Activated naive CD4-positive, alpha-beta T cell treated with Interleukin-2 at 50 U/mL for 16 hours (primary cell): ENCODE results near the gene TPRKB.
A peak's percentile ranks its signal among the peaks of the same experiment; 100 is the strongest.
"Not testable (repeated sequence)": the region's sequence is repeated elsewhere in the genome, so short reads cannot be mapped to it uniquely, and the experiment has no call there.

Experiments used
- DNase-seq: peaks from one replicate; pipeline ENCODE4 v3.0.0-alpha.2; 2020

TPRKB gene

DNA sequence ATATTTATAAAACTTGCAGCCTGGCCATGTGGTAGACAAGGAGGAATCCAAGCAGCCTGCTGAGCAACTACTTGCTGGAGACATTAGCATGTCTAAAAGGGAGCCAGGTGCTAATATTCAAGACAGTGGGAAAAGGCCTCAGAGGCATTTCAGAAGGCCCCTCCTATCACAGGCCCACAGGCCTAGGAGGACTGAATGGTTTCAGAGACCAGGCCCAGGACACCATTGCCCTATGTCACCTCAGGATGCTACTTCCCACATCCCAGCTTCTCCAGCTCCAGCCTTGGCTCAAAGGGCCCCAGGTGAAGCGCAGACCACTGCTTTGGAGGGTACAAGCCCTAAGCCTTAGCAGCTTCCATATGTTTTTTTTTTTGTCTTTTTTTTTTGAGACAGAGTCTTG is 39.0 kb downstream of the TPRKB start:
- DNase-seq: no peak

DNA sequence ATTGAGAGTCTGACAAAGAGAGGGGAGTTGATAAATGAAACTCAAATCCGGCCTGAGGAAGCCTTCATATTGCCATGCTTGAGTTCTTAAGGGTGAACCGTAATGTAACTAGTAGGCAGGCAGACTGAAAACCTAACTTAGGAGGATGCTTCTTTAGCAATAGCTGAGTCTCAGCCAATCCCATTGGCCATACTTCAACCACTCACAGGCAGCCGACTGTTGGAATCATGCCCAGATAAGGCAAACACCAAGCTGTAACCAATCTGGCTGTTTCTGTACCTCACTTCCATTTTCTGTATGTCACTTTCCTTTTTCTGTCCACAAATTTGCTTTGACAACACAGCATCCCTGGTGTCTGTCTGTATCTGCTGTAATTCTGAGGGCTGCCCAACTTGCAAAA is 39.5 kb downstream of the TPRKB start:
- DNase-seq: no peak

DNA sequence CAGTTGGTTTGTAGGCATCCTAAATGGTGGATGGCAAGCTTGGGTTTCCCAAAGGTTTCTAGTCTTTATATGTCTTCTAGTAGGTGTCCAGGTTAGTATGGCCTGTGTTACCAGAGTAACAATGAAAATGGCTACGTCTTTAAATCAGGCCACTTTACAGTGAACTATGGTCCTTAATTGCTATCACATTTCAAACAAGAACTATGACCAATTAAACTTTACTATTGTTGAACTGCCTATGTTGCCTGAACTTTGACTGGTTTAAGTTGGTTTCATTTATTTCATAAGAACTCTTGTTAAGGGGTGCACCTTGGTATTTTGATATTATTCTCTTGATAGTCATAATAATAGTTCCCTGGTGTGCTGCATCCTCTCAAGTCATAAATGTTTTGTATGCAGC is 40.2 kb downstream of the TPRKB start:
- DNase-seq: not testable (repeated sequence)

DNA sequence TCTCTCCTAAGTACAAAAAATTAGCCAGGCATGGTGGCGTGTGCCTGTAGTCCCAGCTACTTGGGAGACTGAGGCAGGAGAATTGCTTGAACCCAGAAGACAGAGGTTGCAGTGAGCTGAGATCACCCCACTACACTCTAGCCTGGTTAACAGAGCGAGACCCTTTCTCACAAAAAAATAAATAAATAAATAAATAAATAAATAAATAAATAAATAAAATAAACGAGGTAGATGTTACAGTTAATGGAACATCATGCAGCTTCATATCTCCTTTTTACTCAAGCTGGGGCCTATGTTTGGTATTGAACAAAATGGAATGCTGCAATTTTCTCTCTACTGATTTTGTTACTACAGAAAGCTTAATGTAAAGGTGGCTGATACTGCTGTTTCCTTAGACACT is 40.6 kb downstream of the TPRKB start:
- not testable (repeated sequence) for DNase-seq

DNA sequence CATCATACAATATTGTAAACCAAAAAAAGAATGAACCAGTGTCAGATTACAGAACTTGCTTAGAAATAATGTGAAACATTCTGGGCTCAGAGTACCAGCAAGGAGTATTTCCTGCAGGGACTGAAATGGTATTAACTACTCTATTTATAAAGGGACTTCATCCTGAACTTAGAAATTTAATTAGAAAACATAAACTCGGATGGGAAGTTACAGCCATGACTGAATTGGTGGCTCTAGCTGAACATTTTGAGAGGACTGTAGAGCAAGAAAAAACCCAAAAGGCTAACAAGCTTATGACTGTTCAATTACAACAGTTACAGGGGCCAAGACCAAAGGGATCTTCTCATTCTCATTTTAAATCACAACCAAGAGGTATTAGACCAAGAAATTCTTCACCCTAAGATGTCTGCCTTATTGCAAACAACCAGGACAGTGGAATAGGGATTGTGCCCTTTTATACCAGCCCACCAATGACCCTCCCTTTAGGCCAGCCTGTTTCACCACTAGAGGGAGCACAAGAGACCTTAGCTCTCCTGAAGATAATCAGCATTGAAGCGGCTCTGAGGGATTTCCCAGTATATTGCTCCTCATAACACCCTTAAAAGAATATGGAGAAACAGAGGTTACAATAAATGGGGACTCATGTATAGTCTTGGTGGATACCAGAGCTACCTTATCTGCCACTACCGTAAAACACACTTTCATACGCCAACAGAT is 46.6 kb downstream of the TPRKB start:
- DNase-seq: peak; percentile 9

DNA sequence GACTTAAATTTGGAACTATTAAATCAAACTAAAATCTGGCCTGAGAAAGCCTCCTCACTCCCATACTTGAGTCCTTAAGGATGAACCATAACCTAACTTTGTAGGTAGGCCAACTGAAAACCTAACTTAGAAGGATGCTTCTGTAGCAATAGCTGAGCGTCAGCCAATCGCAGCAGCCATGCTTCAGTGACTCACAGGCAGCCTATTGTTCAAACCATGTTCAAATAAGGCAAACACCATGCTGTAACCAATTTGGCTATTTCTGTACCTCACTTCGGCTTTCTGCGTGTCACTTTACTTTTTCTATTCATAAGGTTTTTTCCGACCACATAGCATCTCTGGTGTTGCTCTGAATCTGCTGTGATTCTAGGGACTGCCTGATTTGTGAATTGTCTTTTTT is 48.7 kb downstream of the TPRKB start:
- not testable (repeated sequence) for DNase-seq

DNA sequence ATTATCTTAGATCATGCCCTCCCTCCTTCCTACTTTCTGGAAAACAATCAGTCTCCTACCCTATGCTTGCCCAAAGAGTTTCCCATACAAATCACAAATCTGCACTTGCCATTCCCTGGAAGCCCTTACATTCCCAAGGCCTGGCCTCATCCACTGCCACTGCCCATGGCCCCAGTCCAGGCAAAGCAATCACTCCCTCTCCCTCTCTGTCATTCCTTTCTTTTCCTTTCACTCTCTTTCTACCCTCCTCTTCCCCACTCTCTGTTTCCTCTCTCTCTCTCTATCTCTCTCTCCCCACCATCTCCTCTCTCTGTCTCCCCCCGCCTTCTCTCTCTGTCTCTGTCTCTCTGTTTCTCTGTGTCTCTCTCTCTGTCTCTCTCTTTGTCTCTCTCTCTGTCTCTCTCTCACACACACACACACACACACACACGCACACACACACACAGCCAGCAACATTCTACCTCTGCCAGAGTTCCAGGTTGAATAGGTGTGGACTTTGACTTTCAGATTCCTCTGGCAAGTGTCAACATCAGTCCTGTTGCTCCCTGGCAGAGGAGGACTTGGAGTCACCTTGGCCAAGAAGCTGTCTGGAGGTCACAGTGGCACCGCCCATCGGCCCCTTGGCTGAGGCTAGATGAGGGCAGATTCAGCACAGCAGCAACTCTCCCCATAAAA is 51.2 kb downstream of the TPRKB start:
- no peak for DNase-seq

DNA sequence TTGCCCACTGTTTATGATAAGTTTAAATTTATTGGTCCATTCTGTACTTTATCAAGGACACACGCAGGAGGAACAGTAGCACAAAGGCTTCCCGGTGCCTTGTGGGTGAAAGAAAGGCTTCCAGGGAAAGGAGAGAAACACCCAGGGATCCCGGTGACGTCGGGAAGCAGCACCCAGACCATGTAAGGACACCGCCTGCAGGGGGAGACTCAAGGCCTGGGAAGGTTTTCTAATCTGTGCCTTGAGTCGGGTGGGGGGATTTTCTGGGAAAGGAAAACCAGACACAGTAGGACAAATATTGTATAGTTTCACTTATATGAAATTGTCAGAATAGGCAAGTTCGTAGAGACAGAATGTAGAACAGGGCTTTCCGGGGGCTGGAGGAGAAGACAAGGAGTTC is 52.2 kb downstream of the TPRKB start:
- DNase-seq: not testable (repeated sequence)

DNA sequence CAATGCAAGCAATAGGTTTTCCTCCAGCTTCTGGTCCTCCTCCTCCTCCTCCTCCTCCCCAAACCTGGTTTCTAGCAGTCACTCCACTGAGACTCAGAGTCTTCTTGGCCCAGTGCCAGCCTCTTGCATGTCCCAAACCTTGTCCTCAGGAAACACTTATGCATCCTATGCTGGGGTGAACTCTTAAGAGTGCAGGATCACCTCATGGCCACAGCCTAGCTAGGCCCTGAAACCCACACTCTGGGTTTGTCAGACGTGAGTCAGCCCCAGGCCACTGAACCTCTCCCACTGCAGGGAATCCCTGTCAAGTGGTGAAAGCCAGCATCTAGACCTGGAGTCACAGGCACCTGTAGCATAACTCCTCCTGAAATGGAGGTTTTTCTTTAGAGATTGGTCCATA is 52.8 kb downstream of the TPRKB start:
- not testable (repeated sequence) for DNase-seq

DNA sequence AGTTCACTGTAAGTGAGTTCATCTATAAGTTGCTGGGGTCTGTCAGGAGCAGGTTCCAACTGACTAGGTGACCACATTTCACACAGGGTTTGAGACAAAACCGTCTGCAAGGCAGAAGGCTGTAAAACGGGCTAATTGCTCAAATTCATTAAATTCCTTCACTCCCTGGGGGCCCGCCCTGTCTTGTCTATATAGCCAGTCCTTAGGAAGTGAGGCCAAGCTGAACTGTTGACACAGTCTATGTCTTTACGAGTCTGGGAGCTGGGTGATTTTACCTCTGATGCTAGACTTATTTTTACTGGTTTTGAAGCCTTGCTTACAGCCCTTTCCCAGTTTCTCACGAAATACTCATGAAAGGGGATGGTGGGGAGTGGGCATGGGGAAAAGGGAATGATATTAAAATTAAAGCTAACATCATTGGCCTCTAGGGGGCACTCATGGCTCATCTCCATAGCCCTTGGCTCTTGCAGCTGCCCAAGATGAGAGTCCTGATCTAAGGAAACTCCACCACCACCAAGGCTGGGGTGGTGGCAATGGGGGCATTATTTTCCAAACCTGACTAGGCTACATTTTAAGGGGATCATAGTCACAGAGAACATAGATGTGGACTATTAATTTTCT is 57.1 kb downstream of the TPRKB start:
- not testable (repeated sequence) for DNase-seq
